Measurements from ENCODE around the gene LTA4H. TPM values are rescaled to one million over a fixed set of nuclear protein-coding genes. Genes with fewer than 3 reads are reported as not detected.
"Not testable (repeated sequence)": the region's sequence is repeated elsewhere in the genome, so short reads cannot be mapped to it uniquely, and the experiment has no call there.

The LTA4H gene
- total and polyA plus RNA-seq, 2 of the 4 experiments (the other 2 are of a cell fraction): 41.0 to 43.3 TPM

- WGBS, 2 experiments (ENCODE audit: extremely low coverage in 2 of 2, insufficient read length in 1 of 2): 84% methylated on average over 5 of the region's 28 CpGs; no CpG with 5 or more reads in 1 of the 2 experiments
- in situ Hi-C loops (cut with MboI; ENCODE audit: low sequenced_read_pairs); H3K79me1 ChIP-seq (ENCODE audit: low read depth in 1 of 2, low read length in 2 of 2); H3K4ac ChIP-seq (ENCODE audit: low read depth, low read length); H3K9me3 ChIP-seq (ENCODE audit: control insufficient read depth, insufficient read depth, low read length); intact Hi-C loops (cut with micrococcal nuclease); H3K4me2 ChIP-seq (ENCODE audit: low read depth, low read length); POLR2A ChIA-PET (ENCODE audit: unreplicated experiment); H2BK20ac ChIP-seq (ENCODE audit: low read depth, low read length); H2AFZ ChIP-seq (replicated peaks; ENCODE audit: low read length, poor library complexity); H4K20me1 ChIP-seq (ENCODE audit: insufficient read depth, low read length); H4K91ac ChIP-seq (ENCODE audit: insufficient read depth, low read depth, low read length); H3K9me1 ChIP-seq (ENCODE audit: insufficient read depth, low read length); H2AK9ac ChIP-seq (replicated peaks; ENCODE audit: low read depth, low read length, poor library complexity); H3K4me1 ChIP-seq (ENCODE audit: control insufficient read depth, insufficient read depth, low read length); H2AK5ac ChIP-seq (ENCODE audit: low read depth, low read length); H3K9ac ChIP-seq (ENCODE audit: low read depth, low read length); H3K27me3 ChIP-seq (ENCODE audit: control insufficient read depth, insufficient read depth, low read length); H3K4me3 ChIP-seq (ENCODE audit: insufficient read depth, low read depth, low read length); H2BK5ac ChIP-seq (ENCODE audit: low read depth, low read length, poor library complexity, severe bottlenecking); DNase-seq; H3K56ac ChIP-seq (ENCODE audit: extremely low read depth, insufficient read depth, low read length); ATAC-seq (ENCODE audit: low read depth); H3K27ac ChIP-seq (ENCODE audit: insufficient read depth, low read length); H2BK15ac ChIP-seq (ENCODE audit: low read depth, low read length); H4K8ac ChIP-seq (ENCODE audit: low read depth in 2 of 2, low read length in 2 of 2); H3K36me3 ChIP-seq (ENCODE audit: control insufficient read depth, insufficient read depth, low read length); H3K18ac ChIP-seq (ENCODE audit: low read depth, low read length); H3K23ac ChIP-seq (ENCODE audit: low read depth, low read length); BruUV-seq (replicated peaks); H3K14ac ChIP-seq (replicated peaks; ENCODE audit: low read depth, low read length); H2BK120ac ChIP-seq (ENCODE audit: low read depth, low read length); CTCF ChIA-PET; H4K5ac ChIP-seq (ENCODE audit: low read depth, low read length); dilution Hi-C loops (cut with HindIII; ENCODE audit: low sequenced_read_pairs, unreplicated experiment): not testable (repeated sequence)
These were observed 66.3 kb downstream of the LTA4H start for GRCh38 chr12:95969116-95969515.

All from IMR-90 (cell line).